SU-DHL-6 (cell line): Measurements from ENCODE around the gene NLGN1.

ENCODE experiments used
- CTCF ChIP-seq: fragments of 200-600 bp; sonication (generic); IDR thresholded peaks from one replicate; pipeline ENCODE4 v1.5.1; 2017; ENCODE audit warnings: antibody characterized with exemption, mild to moderate bottlenecking, low read length, moderate library complexity; ENCODE audit not compliant: insufficient read depth, poor library complexity, severe bottlenecking
- EZH2phosphoT487 ChIP-seq: fragments of 200-600 bp; sonication (generic), shearing (Covaris generic); conservative IDR thresholded peaks from 2 replicates; pipeline ENCODE4 v1.6.1; 2018; ENCODE audit warnings: mild to moderate bottlenecking, antibody characterized with exemption, low read length, moderate library complexity, mixed read lengths

GRCh38 chr3:173983343-173983742, 585.8 kb downstream of the NLGN1 start:
- no peak for TF ChIP-seq CTCF
- TF ChIP-seq EZH2phosphoT487, result no peak
